NCI-H226 (cell line): ENCODE results near the gene IFNK.
"Not testable (repeated sequence)": the region's sequence is repeated elsewhere in the genome, so short reads cannot be mapped to it uniquely, and the experiment has no call there.

Experiments
- DNase-seq: peaks from one replicate; pipeline ENCODE4 v3.0.0-alpha.2; 2015

The IFNK gene

GRCh38 chr9:27524236-27524635, at the start of gene IFNK:
IFNK (plus strand) TSS chr9:27524290; CDS start chr9:27524337, 47 bp downstream.
- no peak for DNase-seq

- no peak for DNase-seq
Measured at GRCh38 chr9:27474305-27474704, 49.8 kb upstream of the IFNK start.

- DNase-seq: no peak
Measured at GRCh38 chr9:27475057-27475595, 49.0 kb upstream of the IFNK start.

- no peak for DNase-seq
Measured at GRCh38 chr9:27476870-27477515, 47.1 kb upstream of the IFNK start.

GRCh38 chr9:27478322-27478721, 45.8 kb upstream of the IFNK start:
- DNase-seq: no peak

- no peak for DNase-seq
Measured at GRCh38 chr9:27482709-27483108, 41.4 kb upstream of the IFNK start.

GRCh38 chr9:27483576-27483975, 40.5 kb upstream of the IFNK start:
- no peak for DNase-seq

- no peak for DNase-seq
Measured at GRCh38 chr9:27485158-27485557, 38.9 kb upstream of the IFNK start.

GRCh38 chr9:27487128-27487640, 36.9 kb upstream of the IFNK start:
- no peak for DNase-seq

- no peak for DNase-seq
Measured at GRCh38 chr9:27487927-27488326, 36.2 kb upstream of the IFNK start.

GRCh38 chr9:27489087-27489876, 34.8 kb upstream of the IFNK start:
- DNase-seq: no peak

- DNase-seq: peak; percentile 18
Measured at GRCh38 chr9:27491154-27491553, 32.9 kb upstream of the IFNK start.

- no peak for DNase-seq
Measured at GRCh38 chr9:27495480-27496134, 28.5 kb upstream of the IFNK start.

GRCh38 chr9:27496135-27496504, 28.0 kb upstream of the IFNK start:
- no peak for DNase-seq

GRCh38 chr9:27497883-27498417, 26.1 kb upstream of the IFNK start:
- DNase-seq: no peak

GRCh38 chr9:27499451-27499850, 24.6 kb upstream of the IFNK start:
- DNase-seq: peak; percentile 7

GRCh38 chr9:27500902-27501301, 23.2 kb upstream of the IFNK start:
- DNase-seq: not testable (repeated sequence)

GRCh38 chr9:27503623-27504022, 20.5 kb upstream of the IFNK start:
- DNase-seq: no peak

GRCh38 chr9:27504259-27504658, 19.8 kb upstream of the IFNK start:
- DNase-seq: no peak

- DNase-seq: no peak
Measured at GRCh38 chr9:27505744-27506161, 18.3 kb upstream of the IFNK start.

GRCh38 chr9:27506981-27507380, 17.1 kb upstream of the IFNK start:
- DNase-seq: no peak

GRCh38 chr9:27510780-27511179, 13.3 kb upstream of the IFNK start:
- DNase-seq: no peak

GRCh38 chr9:27511771-27512170, 12.3 kb upstream of the IFNK start:
- DNase-seq: no peak
